Tibial artery (tissue), 4 donors: ENCODE measurements around the gene ZBTB39.
"Not testable (repeated sequence)": the region's sequence is repeated elsewhere in the genome, so short reads cannot be mapped to it uniquely, and the experiment has no call there.

ENCODE experiments used
- DNase-seq, 2 donors: peaks; one replicate each; pipeline ENCODE4 v3.0.0-alpha.2; 2019
- H3K27ac ChIP-seq, 2 donors: fragments of 200-600 bp; sonication (generic) in 1 of 2; 1 replicate in 1 of 2; 2 replicates in 1 of 2; pipeline ENCODE4 v1.5.1; 2018 to 2019; ENCODE audit warnings: mild to moderate bottlenecking in 1 of 2
- H3K27me3 ChIP-seq, 2 donors: fragments of 200-600 bp; sonication (generic) in 1 of 2; one replicate each; pipeline versions ENCODE4 v1.5.1 to v1.6.0; 2016 to 2019
- H3K36me3 ChIP-seq, 3 donors: fragments of 200-600 bp; sonication (generic) in 2 of 3; one replicate each; pipeline ENCODE4 v1.5.1; 2016 to 2019; ENCODE audit warnings: mild to moderate bottlenecking in 2 of 3
- H3K4me1 ChIP-seq, 4 donors: fragments of 200-600 bp; sonication (generic) in 2 of 4; 1 replicate in 3 of 4; 2 replicates in 1 of 4; pipeline ENCODE4 v1.5.1; 2016 to 2019
- H3K4me3 ChIP-seq, 2 donors: fragments of 200-600 bp; sonication (generic) in 1 of 2; 1 replicate in 1 of 2; 2 replicates in 1 of 2; pipeline ENCODE4 v1.5.1; 2018 to 2019; ENCODE audit warnings: mild to moderate bottlenecking in 2 of 2
- H3K9me3 ChIP-seq, 3 donors: fragments of 200-600 bp; sonication (generic) in 1 of 3; one replicate each; pipeline ENCODE4 v1.5.1; 2016 to 2019
- intact Hi-C: fragments of 100-400 bp; cut with DNase I; formaldehyde crosslinking; loops from one replicate; pipeline ENCODE4 v1.15.0; 2023; ENCODE audit warnings: low total_unique reads
- TF ChIP-seq, protein P1 (sequence below), 2 experiments: fragments of 200-600 bp in 1 of 2; fragments of 450-650 bp in 1 of 2; IDR thresholded peaks; one replicate each; pipeline ENCODE4 v1.5.1; 2017 to 2019; ENCODE audit warnings: antibody characterized with exemption in 2 of 2, mild to moderate bottlenecking in 1 of 2, moderate library complexity in 1 of 2

Gene ZBTB39

DNA sequence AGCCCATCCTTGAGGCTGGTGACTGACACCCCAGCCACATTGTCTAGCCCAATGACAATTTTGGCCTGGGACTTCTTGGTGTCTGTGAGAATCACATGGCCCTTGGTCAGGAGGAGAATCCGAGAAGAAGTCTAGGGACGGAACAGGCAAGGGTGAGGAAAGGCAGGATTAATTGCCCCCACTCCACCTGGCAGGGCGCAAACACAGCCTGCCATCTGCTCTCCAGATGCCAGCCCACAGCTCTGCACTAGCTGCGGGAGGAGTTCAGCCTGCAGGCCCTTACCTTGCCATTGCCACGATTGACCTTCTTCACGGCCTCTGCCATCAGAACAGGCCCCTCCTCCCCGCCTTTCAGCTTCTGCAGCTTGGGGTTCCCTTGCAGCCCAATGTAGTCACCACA lies 23.1 kb upstream of the ZBTB39 start:
- intact Hi-C loops, result no loop called here
- Histone ChIP-seq H3K9me3 (no peaks in the 10 kb centered on the region), H3K27ac (no peak overlapping the region), H3K36me3 (no peaks in the 10 kb centered on the region), H3K4me3 (no peak overlapping the region), H3K4me1 (no peaks in the 10 kb centered on the region), H3K27me3 (peaks cover 0 to 25% of the 10 kb centered on the region in 2 donors)
- TF ChIP-seq, protein P1, sequence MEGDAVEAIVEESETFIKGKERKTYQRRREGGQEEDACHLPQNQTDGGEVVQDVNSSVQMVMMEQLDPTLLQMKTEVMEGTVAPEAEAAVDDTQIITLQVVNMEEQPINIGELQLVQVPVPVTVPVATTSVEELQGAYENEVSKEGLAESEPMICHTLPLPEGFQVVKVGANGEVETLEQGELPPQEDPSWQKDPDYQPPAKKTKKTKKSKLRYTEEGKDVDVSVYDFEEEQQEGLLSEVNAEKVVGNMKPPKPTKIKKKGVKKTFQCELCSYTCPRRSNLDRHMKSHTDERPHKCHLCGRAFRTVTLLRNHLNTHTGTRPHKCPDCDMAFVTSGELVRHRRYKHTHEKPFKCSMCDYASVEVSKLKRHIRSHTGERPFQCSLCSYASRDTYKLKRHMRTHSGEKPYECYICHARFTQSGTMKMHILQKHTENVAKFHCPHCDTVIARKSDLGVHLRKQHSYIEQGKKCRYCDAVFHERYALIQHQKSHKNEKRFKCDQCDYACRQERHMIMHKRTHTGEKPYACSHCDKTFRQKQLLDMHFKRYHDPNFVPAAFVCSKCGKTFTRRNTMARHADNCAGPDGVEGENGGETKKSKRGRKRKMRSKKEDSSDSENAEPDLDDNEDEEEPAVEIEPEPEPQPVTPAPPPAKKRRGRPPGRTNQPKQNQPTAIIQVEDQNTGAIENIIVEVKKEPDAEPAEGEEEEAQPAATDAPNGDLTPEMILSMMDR (IDR thresholded peaks at IDR 0.05), result no peak
- no peak for DNase-seq

DNA sequence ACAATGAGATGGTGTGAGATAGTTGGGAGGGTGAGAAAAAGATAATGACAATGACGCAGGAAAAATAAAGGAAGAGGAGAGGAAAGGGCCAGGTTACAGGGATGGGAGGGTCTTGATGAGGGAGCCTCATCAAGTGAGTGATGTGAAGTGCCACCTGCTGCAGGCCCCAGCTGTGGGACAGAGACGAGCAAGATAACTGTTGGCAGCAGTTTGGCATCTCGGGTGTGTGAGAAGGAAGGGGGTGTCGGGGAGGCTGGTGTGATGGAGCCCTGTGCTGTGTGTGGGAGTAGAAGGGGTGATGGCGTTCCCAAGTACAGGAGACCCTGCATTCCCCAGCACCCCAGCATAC lies 21.4 kb upstream of the ZBTB39 start:
- TF ChIP-seq, protein P1 (IDR thresholded peaks at IDR 0.05), result no peak
- intact Hi-C loops, result no loop called here
- DNase-seq, result no peak

DNA sequence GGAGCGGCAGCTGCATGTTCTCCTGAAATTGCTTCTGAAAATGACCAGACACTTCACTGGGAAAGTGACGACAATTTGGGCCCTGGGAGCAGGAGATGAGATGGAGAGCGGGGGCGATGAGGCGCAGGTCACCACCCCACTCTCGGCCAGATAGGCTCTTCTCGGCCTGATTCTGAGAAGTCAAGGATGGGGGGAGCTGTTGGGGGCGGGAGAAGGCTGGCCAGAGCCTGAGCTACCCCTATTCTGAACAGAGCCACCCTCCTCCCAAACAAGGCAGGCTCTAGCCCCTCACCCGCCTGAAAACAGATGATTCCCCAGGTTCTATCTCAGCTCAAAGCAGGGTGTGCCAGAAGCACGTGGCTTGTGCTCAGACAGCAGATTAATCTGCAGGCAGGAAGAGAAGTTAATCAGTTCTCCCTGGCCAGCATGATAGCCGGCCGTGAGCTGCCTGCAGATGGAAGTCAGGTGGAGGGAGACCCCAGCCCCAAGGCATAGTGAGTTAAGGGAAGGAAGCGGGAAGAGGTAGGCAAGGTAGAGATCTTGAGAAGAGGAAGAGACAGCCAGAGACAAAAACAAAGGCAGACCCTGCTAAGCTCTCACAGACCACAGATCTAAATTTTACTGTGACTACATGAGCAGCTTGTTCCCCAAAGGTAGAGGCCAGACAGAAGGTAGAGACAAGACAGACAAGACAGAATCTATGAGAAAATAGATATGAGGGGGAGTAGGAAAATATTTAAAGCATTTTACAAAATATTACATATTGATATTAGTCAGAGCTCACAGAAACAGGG lies 20.9 kb upstream of the ZBTB39 start:
- TF ChIP-seq, protein P1 (IDR thresholded peaks at IDR 0.05), result no peak
- H3K27ac ChIP-seq, result no peak overlapping the region
- intact Hi-C loops, result no loop called here

More for the DNA sequence above, 21.4 kb upstream of the ZBTB39 start:
- no peak overlapping the region for H3K4me3 ChIP-seq
- H3K4me1 ChIP-seq, result no peaks in the 10 kb centered on the region
- H3K36me3 ChIP-seq, result no peaks in the 10 kb centered on the region
- no peaks in the 10 kb centered on the region for H3K9me3 ChIP-seq
- no peak overlapping the region for H3K27ac ChIP-seq
- peaks cover 0 to 25% of the 10 kb centered on the region in 2 donors for H3K27me3 ChIP-seq

DNA sequence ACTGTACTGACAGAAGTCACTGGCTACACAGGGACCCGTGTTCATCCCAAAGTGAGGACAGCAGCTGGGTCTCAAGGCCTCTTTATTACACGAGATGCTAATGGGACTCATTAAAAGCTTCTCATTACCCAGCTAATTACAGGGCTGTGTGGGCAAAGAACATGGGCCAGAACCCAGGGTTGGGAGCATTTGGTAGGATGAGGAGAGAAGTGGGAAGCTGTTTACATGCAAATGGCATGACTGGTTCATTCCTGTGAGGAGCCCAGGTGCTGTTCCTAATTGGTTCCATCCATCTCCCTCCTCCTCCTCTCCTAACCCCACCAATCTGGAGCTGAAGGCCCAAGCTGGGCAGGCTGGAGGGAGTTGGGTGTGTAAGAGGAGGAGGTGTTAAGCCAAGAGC lies 18.9 kb upstream of the ZBTB39 start:
- Histone ChIP-seq H3K4me1 (no peaks in the 10 kb centered on the region), H3K36me3 (no peaks in the 10 kb centered on the region), H3K27ac (no peak overlapping the region), H3K9me3 (no peaks in the 10 kb centered on the region), H3K4me3 (no peak overlapping the region), H3K27me3 (peaks cover 0 to 25% of the 10 kb centered on the region in 2 donors)
- DNase-seq, result no peak
- TF ChIP-seq, protein P1 (IDR thresholded peaks at IDR 0.05), result no peak
- intact Hi-C loops, result no loop called here

More for the DNA sequence above, 20.9 kb upstream of the ZBTB39 start:
- H3K36me3 ChIP-seq, result no peaks in the 10 kb centered on the region
- H3K9me3 ChIP-seq, result no peaks in the 10 kb centered on the region
- no peak for DNase-seq
- H3K4me3 ChIP-seq, result no peak overlapping the region
- H3K27me3 ChIP-seq, result peaks cover 0 to 25% of the 10 kb centered on the region in 2 donors
- H3K4me1 ChIP-seq, result no peaks in the 10 kb centered on the region

DNA sequence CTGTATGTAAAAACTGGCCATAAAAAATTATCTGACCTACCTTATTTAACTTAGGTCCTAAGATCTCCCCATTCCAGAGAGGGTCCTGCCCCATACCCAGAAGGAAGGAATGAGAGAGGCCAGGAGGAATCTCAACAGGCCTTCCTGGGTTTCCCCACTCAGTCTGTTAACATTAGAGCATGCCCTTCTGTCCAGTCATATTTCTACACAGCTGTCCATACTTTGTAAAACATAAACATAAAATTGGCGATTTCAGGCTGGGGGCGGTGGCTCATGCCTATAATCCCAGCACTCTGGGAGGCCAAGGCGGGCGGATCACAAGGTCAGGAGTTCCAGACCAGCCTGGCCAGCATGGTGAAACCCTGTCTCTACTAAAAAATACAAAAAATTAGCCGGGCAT lies 16.0 kb upstream of the ZBTB39 start:
- H3K4me1 ChIP-seq, H3K27ac ChIP-seq, H3K36me3 ChIP-seq, DNase-seq, intact Hi-C loops, H3K9me3 ChIP-seq, H3K4me3 ChIP-seq: not testable (repeated sequence)
- peaks cover 0 to 11% of the 10 kb centered on the region in 2 donors for H3K27me3 ChIP-seq

DNA sequence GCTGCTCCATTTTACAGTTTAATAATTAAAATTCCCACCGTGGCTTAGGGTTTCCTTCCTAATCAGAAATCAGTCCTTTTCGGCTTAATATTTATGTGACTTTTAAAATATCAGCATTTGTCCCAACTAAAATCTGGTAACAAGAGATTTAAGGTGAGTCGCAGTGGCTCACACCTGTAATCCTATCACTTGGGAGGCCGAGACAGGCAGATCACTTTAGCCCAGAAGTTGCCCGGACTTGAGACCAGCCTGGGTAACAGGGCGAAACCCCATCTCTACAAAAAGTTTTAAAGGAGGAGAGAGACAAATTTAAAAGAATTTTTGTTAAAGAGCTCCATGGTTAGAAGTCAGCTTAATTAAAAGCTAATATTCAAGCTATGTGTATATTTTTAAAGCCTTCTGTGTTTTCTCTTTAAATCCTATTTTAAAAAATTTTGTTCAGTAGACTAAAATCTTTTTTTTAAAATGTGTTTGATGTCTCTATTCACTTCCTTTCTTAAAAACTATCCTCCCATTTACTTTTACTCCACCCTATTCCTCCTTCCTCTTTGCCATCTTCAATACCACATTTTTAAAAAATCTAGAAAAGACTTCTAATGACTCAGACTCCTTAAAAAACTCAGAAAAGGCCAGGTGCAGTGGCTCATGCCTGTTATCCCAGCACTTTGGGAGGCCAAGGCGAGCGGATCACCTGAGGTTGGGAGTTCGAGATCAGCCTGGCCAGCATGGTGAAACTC lies 13.8 kb upstream of the ZBTB39 start:
- Histone ChIP-seq H3K4me1 (no peaks in the 10 kb centered on the region), H3K27me3 (peaks cover 0 to 17% of the 10 kb centered on the region in 2 donors), H3K4me3 (no peak overlapping the region), H3K36me3 (no peaks in the 10 kb centered on the region), H3K27ac (no peak overlapping the region), H3K9me3 (no peaks in the 10 kb centered on the region)
- TF ChIP-seq, protein P1 (IDR thresholded peaks at IDR 0.05), result no peak
- DNase-seq, result no peak
- intact Hi-C loops, result no loop called here
